ENCODE results near the gene ADPRHL1. TPM values are rescaled to one million over a fixed set of nuclear protein-coding genes. Genes with fewer than 3 reads are reported as not detected.

ADPRHL1 gene
- total and polyA plus RNA-seq, 2 experiments from 2014 or later = 1.0 to 1.1 TPM

- Histone ChIP-seq H4K20me1 (ENCODE audit: insufficient read depth, poor library complexity, severe bottlenecking) (no peaks in the 10 kb centered on the region), H3K4me1 (ENCODE audit: insufficient read depth) (no peaks in the 10 kb centered on the region), H3K9me2 (replicated peaks; ENCODE audit: insufficient read depth) (no peaks in the 10 kb centered on the region), H3K36me3 (replicated peaks; ENCODE audit: insufficient read depth, low read depth) (no peaks in the 10 kb centered on the region), H3K27ac (no peak overlapping the region), H3K4me2 (no peak overlapping the region), H3K79me2 (no peaks in the 10 kb centered on the region), H3K27me3 (no peaks in the 10 kb centered on the region), H3K9me3 (ENCODE audit: low read depth) (no peaks in the 10 kb centered on the region), H2AFZ (no peak overlapping the region), H3K4me3 (no peak overlapping the region)
- WGBS (ENCODE audit: low lambda C conversion rate, missing lambda C conversion rate) = 85% methylated on average over 23 of the region's 23 CpGs
- peak; percentile 36 for TF ChIP-seq CTCF (IDR thresholded peaks at IDR 0.05; ENCODE audit: poor library complexity)
- no peak for TF ChIP-seq EZH2 (IDR thresholded peaks at IDR 0.05; ENCODE audit: borderline replicate concordance)
- no peak for DNase-seq (ENCODE audit: low spot score)
These were observed 5.2 kb upstream of the ADPRHL1 start for GRCh38 chr13:113458253-113459065.

- no peaks in the 10 kb centered on the region for H3K4me1 ChIP-seq (ENCODE audit: insufficient read depth)
- H3K4me3 ChIP-seq = no peak overlapping the region
- no peaks in the 10 kb centered on the region for H3K79me2 ChIP-seq
- H3K27ac ChIP-seq = no peak overlapping the region
- no peaks in the 10 kb centered on the region for H3K36me3 ChIP-seq (replicated peaks; ENCODE audit: insufficient read depth, low read depth)
- no peak overlapping the region for H3K4me2 ChIP-seq
- H3K27me3 ChIP-seq = no peaks in the 10 kb centered on the region
- H4K20me1 ChIP-seq (ENCODE audit: insufficient read depth, poor library complexity, severe bottlenecking) = no peaks in the 10 kb centered on the region
- TF ChIP-seq CTCF (IDR thresholded peaks at IDR 0.05; ENCODE audit: poor library complexity) (peak; percentile 15), EZH2phosphoT487 (IDR thresholded peaks at IDR 0.05; ENCODE audit: low read depth, severe bottlenecking, unreplicated experiment) (no peak)
- no peaks in the 10 kb centered on the region for H3K9me3 ChIP-seq (ENCODE audit: low read depth)
- no peaks in the 10 kb centered on the region for H3K9me2 ChIP-seq (replicated peaks; ENCODE audit: insufficient read depth)
- no peak for DNase-seq (ENCODE audit: low spot score)
- no peak overlapping the region for H2AFZ ChIP-seq
- WGBS (ENCODE audit: low lambda C conversion rate, missing lambda C conversion rate) = 97% methylated on average over 27 of the region's 27 CpGs
These were observed 4.2 kb upstream of the ADPRHL1 start for GRCh38 chr13:113457510-113457909.

- 96% methylated on average over 16 of the region's 16 CpGs for WGBS (ENCODE audit: low lambda C conversion rate, missing lambda C conversion rate)
These were observed 2.9 kb upstream of the ADPRHL1 start for GRCh38 chr13:113456116-113456702.

More at GRCh38 chr13:113456116-113456702, 2.9 kb upstream of the ADPRHL1 start:
- H3K4me2 ChIP-seq = no peak overlapping the region
- no peak overlapping the region for H3K27ac ChIP-seq
- no peaks in the 10 kb centered on the region for H3K79me2 ChIP-seq
- H3K4me3 ChIP-seq = no peak overlapping the region
- DNase-seq (ENCODE audit: low spot score) = no peak
- H3K27me3 ChIP-seq = no peaks in the 10 kb centered on the region
- TF ChIP-seq CTCF (IDR thresholded peaks at IDR 0.05; ENCODE audit: poor library complexity) (no peak), EZH2 (IDR thresholded peaks at IDR 0.05; ENCODE audit: borderline replicate concordance) (no peak), EZH2phosphoT487 (IDR thresholded peaks at IDR 0.05; ENCODE audit: low read depth, severe bottlenecking, unreplicated experiment) (no peak)
- no peaks in the 10 kb centered on the region for H3K36me3 ChIP-seq (replicated peaks; ENCODE audit: insufficient read depth, low read depth)
- no peaks in the 10 kb centered on the region for H3K4me1 ChIP-seq (ENCODE audit: insufficient read depth)
- H3K9me3 ChIP-seq (ENCODE audit: low read depth) = no peaks in the 10 kb centered on the region
- H2AFZ ChIP-seq = no peak overlapping the region
- no peaks in the 10 kb centered on the region for H4K20me1 ChIP-seq (ENCODE audit: insufficient read depth, poor library complexity, severe bottlenecking)
- H3K9me2 ChIP-seq (replicated peaks; ENCODE audit: insufficient read depth) = no peaks in the 10 kb centered on the region
